ENCODE data around the gene PFDN6. TPM values are rescaled to one million over a fixed set of nuclear protein-coding genes. Genes with fewer than 3 reads are reported as not detected.

The PFDN6 gene
- total and polyA plus RNA-seq, 2 of the 13 experiments (the other 11 are each of a cell fraction or from before 2014, with no cell fraction given): 75.5 to 87.0 TPM

DNA sequence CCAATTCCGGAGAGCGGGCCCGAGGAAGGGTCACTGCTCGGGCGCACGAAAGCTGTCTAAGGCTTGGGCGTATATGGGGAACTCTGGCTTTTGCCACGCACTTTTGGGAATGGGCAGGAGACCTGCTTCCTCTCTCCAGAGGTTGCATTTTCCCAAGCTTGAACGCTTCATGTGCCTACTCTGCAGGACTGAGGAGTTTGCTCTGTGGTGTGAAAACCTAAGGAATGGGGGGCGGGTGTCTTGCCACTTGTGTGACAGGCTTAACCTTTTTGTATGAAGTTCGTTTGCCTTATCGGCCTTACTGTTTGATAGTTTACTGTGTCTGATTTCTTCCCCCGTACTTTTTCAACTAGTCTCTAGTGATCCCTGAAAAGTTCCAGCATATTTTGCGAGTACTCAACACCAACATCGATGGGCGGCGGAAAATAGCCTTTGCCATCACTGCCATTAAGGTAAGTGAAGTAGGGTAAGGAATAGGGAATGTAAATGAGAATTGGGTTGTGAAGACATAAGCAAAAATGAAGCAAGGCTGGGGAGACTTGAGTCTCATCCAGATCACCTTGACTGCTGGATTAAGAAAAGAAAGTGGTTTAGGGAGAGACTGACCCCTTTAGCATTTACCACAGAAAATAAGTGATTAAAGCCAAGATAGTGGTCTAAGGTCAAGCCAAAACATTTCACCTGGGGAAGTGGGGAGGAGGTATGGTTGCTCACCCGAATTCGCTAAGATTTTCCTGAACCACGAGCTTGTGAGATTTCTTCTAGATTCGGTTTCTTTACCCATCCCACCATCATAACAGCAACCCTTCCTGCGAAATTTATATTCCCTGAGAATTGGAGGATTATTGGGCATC, 16.9 kb upstream of the PFDN6 start (continued):
- TF ChIP-seq, protein P1, sequence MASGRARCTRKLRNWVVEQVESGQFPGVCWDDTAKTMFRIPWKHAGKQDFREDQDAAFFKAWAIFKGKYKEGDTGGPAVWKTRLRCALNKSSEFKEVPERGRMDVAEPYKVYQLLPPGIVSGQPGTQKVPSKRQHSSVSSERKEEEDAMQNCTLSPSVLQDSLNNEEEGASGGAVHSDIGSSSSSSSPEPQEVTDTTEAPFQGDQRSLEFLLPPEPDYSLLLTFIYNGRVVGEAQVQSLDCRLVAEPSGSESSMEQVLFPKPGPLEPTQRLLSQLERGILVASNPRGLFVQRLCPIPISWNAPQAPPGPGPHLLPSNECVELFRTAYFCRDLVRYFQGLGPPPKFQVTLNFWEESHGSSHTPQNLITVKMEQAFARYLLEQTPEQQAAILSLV (CRISPR knock-in tag; IDR thresholded peaks at IDR 0.05; ENCODE audit: borderline replicate concordance): no peak
- TF ChIP-seq, protein P2, sequence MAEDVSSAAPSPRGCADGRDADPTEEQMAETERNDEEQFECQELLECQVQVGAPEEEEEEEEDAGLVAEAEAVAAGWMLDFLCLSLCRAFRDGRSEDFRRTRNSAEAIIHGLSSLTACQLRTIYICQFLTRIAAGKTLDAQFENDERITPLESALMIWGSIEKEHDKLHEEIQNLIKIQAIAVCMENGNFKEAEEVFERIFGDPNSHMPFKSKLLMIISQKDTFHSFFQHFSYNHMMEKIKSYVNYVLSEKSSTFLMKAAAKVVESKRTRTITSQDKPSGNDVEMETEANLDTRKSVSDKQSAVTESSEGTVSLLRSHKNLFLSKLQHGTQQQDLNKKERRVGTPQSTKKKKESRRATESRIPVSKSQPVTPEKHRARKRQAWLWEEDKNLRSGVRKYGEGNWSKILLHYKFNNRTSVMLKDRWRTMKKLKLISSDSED (CRISPR knock-in tag; IDR thresholded peaks at IDR 0.05): no peak
- TF ChIP-seq ZNF17 (CRISPR knock-in tag; IDR thresholded peaks at IDR 0.05): no peak
- no peak for TF ChIP-seq ZNF260 (CRISPR knock-in tag; IDR thresholded peaks at IDR 0.05; ENCODE audit: borderline replicate concordance, low read depth)
- 0 out of 2 replicates have a peak, but pooled peaks have one; percentile 10 for TF ChIP-seq ZBTB38 (CRISPR knock-in tag; IDR thresholded peaks at IDR 0.05)
- TF ChIP-seq, protein P3, sequence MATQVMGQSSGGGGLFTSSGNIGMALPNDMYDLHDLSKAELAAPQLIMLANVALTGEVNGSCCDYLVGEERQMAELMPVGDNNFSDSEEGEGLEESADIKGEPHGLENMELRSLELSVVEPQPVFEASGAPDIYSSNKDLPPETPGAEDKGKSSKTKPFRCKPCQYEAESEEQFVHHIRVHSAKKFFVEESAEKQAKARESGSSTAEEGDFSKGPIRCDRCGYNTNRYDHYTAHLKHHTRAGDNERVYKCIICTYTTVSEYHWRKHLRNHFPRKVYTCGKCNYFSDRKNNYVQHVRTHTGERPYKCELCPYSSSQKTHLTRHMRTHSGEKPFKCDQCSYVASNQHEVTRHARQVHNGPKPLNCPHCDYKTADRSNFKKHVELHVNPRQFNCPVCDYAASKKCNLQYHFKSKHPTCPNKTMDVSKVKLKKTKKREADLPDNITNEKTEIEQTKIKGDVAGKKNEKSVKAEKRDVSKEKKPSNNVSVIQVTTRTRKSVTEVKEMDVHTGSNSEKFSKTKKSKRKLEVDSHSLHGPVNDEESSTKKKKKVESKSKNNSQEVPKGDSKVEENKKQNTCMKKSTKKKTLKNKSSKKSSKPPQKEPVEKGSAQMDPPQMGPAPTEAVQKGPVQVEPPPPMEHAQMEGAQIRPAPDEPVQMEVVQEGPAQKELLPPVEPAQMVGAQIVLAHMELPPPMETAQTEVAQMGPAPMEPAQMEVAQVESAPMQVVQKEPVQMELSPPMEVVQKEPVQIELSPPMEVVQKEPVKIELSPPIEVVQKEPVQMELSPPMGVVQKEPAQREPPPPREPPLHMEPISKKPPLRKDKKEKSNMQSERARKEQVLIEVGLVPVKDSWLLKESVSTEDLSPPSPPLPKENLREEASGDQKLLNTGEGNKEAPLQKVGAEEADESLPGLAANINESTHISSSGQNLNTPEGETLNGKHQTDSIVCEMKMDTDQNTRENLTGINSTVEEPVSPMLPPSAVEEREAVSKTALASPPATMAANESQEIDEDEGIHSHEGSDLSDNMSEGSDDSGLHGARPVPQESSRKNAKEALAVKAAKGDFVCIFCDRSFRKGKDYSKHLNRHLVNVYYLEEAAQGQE (IDR thresholded peaks at IDR 0.05; ENCODE audit: borderline replicate concordance in 1 of 2, low read depth in 1 of 2, low read length in 2 of 2): no peak
- TF ChIP-seq MTF2 (CRISPR knock-in tag; IDR thresholded peaks at IDR 0.05; ENCODE audit: borderline replicate concordance): no peak
- no peak for TF ChIP-seq RBAK (CRISPR knock-in tag; IDR thresholded peaks at IDR 0.05)
- 0 out of 2 replicates have a peak, but pooled peaks have one; percentile 47 for TF ChIP-seq MBNL3 (CRISPR knock-in tag; conservative IDR thresholded peaks at IDR 0.05)
- TF ChIP-seq, protein P4, sequence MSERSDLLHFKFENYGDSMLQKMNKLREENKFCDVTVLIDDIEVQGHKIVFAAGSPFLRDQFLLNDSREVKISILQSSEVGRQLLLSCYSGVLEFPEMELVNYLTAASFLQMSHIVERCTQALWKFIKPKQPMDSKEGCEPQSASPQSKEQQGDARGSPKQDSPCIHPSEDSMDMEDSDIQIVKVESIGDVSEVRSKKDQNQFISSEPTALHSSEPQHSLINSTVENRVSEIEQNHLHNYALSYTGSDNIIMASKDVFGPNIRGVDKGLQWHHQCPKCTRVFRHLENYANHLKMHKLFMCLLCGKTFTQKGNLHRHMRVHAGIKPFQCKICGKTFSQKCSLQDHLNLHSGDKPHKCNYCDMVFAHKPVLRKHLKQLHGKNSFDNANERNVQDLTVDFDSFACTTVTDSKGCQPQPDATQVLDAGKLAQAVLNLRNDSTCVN (CRISPR knock-in tag; IDR thresholded peaks at IDR 0.05; ENCODE audit: borderline replicate concordance): no peak; the same call in 1 of the 2 replicates
- 0 out of 2 replicates have a peak, but pooled peaks have one; percentile 12 for TF ChIP-seq KLF11 (CRISPR knock-in tag; IDR thresholded peaks at IDR 0.05)
- TF ChIP-seq SMAD1 (CRISPR knock-in tag; IDR thresholded peaks at IDR 0.05; ENCODE audit: borderline replicate concordance, low read depth): no peak
- TF ChIP-seq, protein P5, sequence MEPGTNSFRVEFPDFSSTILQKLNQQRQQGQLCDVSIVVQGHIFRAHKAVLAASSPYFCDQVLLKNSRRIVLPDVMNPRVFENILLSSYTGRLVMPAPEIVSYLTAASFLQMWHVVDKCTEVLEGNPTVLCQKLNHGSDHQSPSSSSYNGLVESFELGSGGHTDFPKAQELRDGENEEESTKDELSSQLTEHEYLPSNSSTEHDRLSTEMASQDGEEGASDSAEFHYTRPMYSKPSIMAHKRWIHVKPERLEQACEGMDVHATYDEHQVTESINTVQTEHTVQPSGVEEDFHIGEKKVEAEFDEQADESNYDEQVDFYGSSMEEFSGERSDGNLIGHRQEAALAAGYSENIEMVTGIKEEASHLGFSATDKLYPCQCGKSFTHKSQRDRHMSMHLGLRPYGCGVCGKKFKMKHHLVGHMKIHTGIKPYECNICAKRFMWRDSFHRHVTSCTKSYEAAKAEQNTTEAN (CRISPR knock-in tag; conservative IDR thresholded peaks at IDR 0.05): no peak
- no peak for TF ChIP-seq MAF1 (CRISPR knock-in tag; IDR thresholded peaks at IDR 0.05; ENCODE audit: borderline replicate concordance)
- TF ChIP-seq SIX1 (CRISPR knock-in tag; IDR thresholded peaks at IDR 0.05; ENCODE audit: borderline replicate concordance): no peak
- peak; percentile 7; the same call in 1 of the 2 replicates for TF ChIP-seq ZNF274 (CRISPR knock-in tag; IDR thresholded peaks at IDR 0.05)
- TF ChIP-seq RFXANK (CRISPR knock-in tag; IDR thresholded peaks at IDR 0.05): no peak
- TF ChIP-seq, protein P6, sequence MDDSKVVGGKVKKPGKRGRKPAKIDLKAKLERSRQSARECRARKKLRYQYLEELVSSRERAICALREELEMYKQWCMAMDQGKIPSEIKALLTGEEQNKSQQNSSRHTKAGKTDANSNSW (CRISPR knock-in tag; IDR thresholded peaks at IDR 0.05; ENCODE audit: borderline replicate concordance): no peak
- no peak for TF ChIP-seq CBX2 (IDR thresholded peaks at IDR 0.05; ENCODE audit: low read depth, low read length)
- no peak for TF ChIP-seq CBX2 (CRISPR knock-in tag; IDR thresholded peaks at IDR 0.05; ENCODE audit: low read depth)
